H1 (cell line): ENCODE measurements around the gene YEATS4. TPM values are rescaled to one million over a fixed set of nuclear protein-coding genes. Genes with fewer than 3 reads are reported as not detected.

Source experiments
- CTCF ChIA-PET: fragments of 300-600 bp; sonication (Branson Sonifier 250); formaldehyde crosslinking; loops from one replicate; lab custom pipeline; 2021; ENCODE audit not compliant: partially characterized antibody; lab: Charles Lee
- POLR2A ChIA-PET: fragments of 300-600 bp; sonication (Branson Sonifier 250); formaldehyde crosslinking; loops from one replicate; lab custom pipeline; 2021; ENCODE audit warnings: inconsistent platforms; ENCODE audit not compliant: partially characterized antibody; lab: Charles Lee
- DNase-seq, 2 experiments: peaks; one replicate each; pipeline versions ENCODE4 v3.0.0 to v3.0.0-alpha.2; 2010 to 2022; ENCODE audit warnings: low spot score in 2 of 2, low read depth in 1 of 2, mixed read lengths in 1 of 2
- FAIRE-seq: peaks from 2 replicates; lab custom pipeline; 2011; peaks lifted over from hg19 to GRCh38; lab: Jason Lieb, UNC
- H2AFZ ChIP-seq: 2 replicates; pipeline ENCODE4 v1.8.1; 2012; ENCODE audit warnings: low read length, inconsistent platforms
- H2AK5ac ChIP-seq: 2 replicates; pipeline ENCODE4 v1.6.1; 2013; ENCODE audit warnings: low read depth, low read length
- H2BK120ac ChIP-seq: replicated peaks from 2 replicates; pipeline ENCODE3; 2013; ENCODE audit warnings: low read depth, low read length, inconsistent platforms
- H2BK12ac ChIP-seq: 2 replicates; pipeline ENCODE4 v1.6.1; 2013; ENCODE audit warnings: low read depth, low read length
- H2BK15ac ChIP-seq: 2 replicates; pipeline ENCODE4 v1.6.1; 2013; ENCODE audit warnings: low read length
- H2BK20ac ChIP-seq: 2 replicates; pipeline ENCODE4 v1.6.1; 2013; ENCODE audit warnings: low read length
- H2BK5ac ChIP-seq: 2 replicates; pipeline ENCODE4 v1.6.1; 2013; ENCODE audit warnings: low read depth, low read length
- H3K14ac ChIP-seq: 2 replicates; pipeline ENCODE4 v1.6.1; 2013; ENCODE audit warnings: inconsistent platforms; ENCODE audit not compliant: insufficient read length
- H3K18ac ChIP-seq: 2 replicates; pipeline ENCODE4 v1.6.1; 2013; ENCODE audit warnings: low read length; ENCODE audit errors: extremely low read depth
- H3K23ac ChIP-seq: 2 replicates; pipeline ENCODE4 v1.6.1; 2013; ENCODE audit warnings: inconsistent platforms; ENCODE audit not compliant: insufficient read length
- H3K23me2 ChIP-seq: 2 replicates; pipeline ENCODE4 v1.6.1; 2013; ENCODE audit warnings: low read depth, low read length
- H3K27ac ChIP-seq: 2 replicates; pipeline ENCODE4 v1.6.1; 2011; ENCODE audit warnings: low read depth, low read length, inconsistent platforms
- H3K27me3 ChIP-seq, 4 experiments: replicated peaks in 1 of 4; 1 replicate in 1 of 4; 2 replicates in 3 of 4; pipeline versions ENCODE4 v1.6.1 to v1.8.1; 2011 to 2013; ENCODE audit warnings: low read length in 3 of 4, mild to moderate bottlenecking in 3 of 4, inconsistent platforms in 2 of 4, mixed read lengths in 2 of 4, moderate library complexity in 1 of 4; ENCODE audit not compliant: control insufficient read depth in 3 of 4, insufficient read depth in 3 of 4; ENCODE audit errors: extremely low read depth in 1 of 4
- H3K36me3 ChIP-seq, 4 experiments: 2 replicates each; pipeline versions ENCODE4 v1.6.1 to v1.8.1; 2011 to 2013; ENCODE audit warnings: mild to moderate bottlenecking in 4 of 4, low read length in 3 of 4, moderate library complexity in 2 of 4, control low read depth in 1 of 4, inconsistent platforms in 1 of 4; ENCODE audit not compliant: insufficient read depth in 4 of 4, control insufficient read depth in 2 of 4
- H3K4ac ChIP-seq: replicated peaks from 2 replicates; pipeline ENCODE3; 2013; ENCODE audit warnings: low read length, low read depth, mixed read lengths, inconsistent platforms; ENCODE audit not compliant: insufficient read length
- H3K4me1 ChIP-seq, 4 experiments: replicated peaks in 1 of 4; 1 replicate in 1 of 4; 2 replicates in 3 of 4; pipeline versions ENCODE4 v1.6.1 to v1.8.1; 2011 to 2013; ENCODE audit warnings: low read length in 3 of 4, inconsistent platforms in 2 of 4, mixed read lengths in 1 of 4; ENCODE audit not compliant: insufficient read depth in 4 of 4, control insufficient read depth in 3 of 4
- H3K4me2 ChIP-seq, 2 experiments: 2 replicates each; pipeline versions ENCODE4 v1.6.1 to v1.8.1; 2011 to 2013; ENCODE audit warnings: low read depth in 2 of 2, low read length in 2 of 2, control low read depth in 1 of 2, inconsistent platforms in 1 of 2, mild to moderate bottlenecking in 1 of 2; ENCODE audit not compliant: insufficient read depth in 1 of 2
- H3K4me3 ChIP-seq, 4 experiments: fragments of 200-600, 300-600 bp in 1 of 4; sonication (generic), shearing (Covaris generic), sonication (Bioruptor Twin) in 1 of 4; 2 replicates each; pipeline versions ENCODE4 v1.5.1 to v1.8.1; 2011 to 2016; ENCODE audit warnings: low read length in 4 of 4, low read depth in 3 of 4, control low read depth in 2 of 4, inconsistent platforms in 2 of 4, mild to moderate bottlenecking in 2 of 4, mixed read lengths in 1 of 4, moderate library complexity in 1 of 4; ENCODE audit not compliant: insufficient read depth in 2 of 4; ENCODE audit errors: extremely low read depth in 1 of 4
- H3K56ac ChIP-seq: replicated peaks from 2 replicates; pipeline ENCODE3; 2013; ENCODE audit warnings: low read depth, mild to moderate bottlenecking, mixed read lengths, low read length, inconsistent platforms; ENCODE audit not compliant: insufficient read length
- H3K79me1 ChIP-seq: 2 replicates; pipeline ENCODE4 v1.6.1; 2013; ENCODE audit warnings: low read depth, low read length, control low read depth
- H3K79me2 ChIP-seq, 2 experiments: 2 replicates each; pipeline versions ENCODE4 v1.6.1 to v1.8.1; 2012 to 2013; ENCODE audit warnings: low read length in 2 of 2, mild to moderate bottlenecking in 2 of 2, inconsistent platforms in 1 of 2; ENCODE audit not compliant: insufficient read depth in 2 of 2, control insufficient read depth in 1 of 2
- H3K9ac ChIP-seq, 4 experiments: replicated peaks in 1 of 4; 1 replicate in 1 of 4; 2 replicates in 3 of 4; pipeline versions ENCODE4 v1.6.1 to v1.8.1; 2011 to 2013; ENCODE audit warnings: low read depth in 3 of 4, low read length in 3 of 4, control low read depth in 2 of 4, mild to moderate bottlenecking in 2 of 4, moderate library complexity in 2 of 4, inconsistent platforms in 1 of 4; ENCODE audit errors: extremely low read depth in 1 of 4
- H3K9me3 ChIP-seq, 2 experiments: 2 replicates each; pipeline versions ENCODE4 v1.6.1 to v1.8.1; 2012 to 2013; ENCODE audit warnings: mild to moderate bottlenecking in 2 of 2, moderate library complexity in 2 of 2, control low read depth in 1 of 2, inconsistent platforms in 1 of 2, low read depth in 1 of 2, low read length in 1 of 2, mixed read lengths in 1 of 2; ENCODE audit not compliant: insufficient read depth in 2 of 2
- H4K20me1 ChIP-seq, 2 experiments: replicated peaks in 1 of 2; 2 replicates each; pipeline versions ENCODE3 to v1.8.1; 2011 to 2013; ENCODE audit warnings: inconsistent platforms in 2 of 2, low read length in 2 of 2, mild to moderate bottlenecking in 1 of 2; ENCODE audit not compliant: insufficient read depth in 2 of 2, control insufficient read depth in 1 of 2
- H4K5ac ChIP-seq: 2 replicates; pipeline ENCODE4 v1.6.1; 2013; ENCODE audit warnings: low read length, low read depth, mixed read lengths, inconsistent platforms; ENCODE audit not compliant: insufficient read length
- H4K8ac ChIP-seq: 2 replicates; pipeline ENCODE4 v1.8.0; 2013; ENCODE audit warnings: mild to moderate bottlenecking, moderate library complexity, low read length, inconsistent platforms; ENCODE audit not compliant: insufficient read depth; ENCODE audit errors: extremely low read depth
- H4K91ac ChIP-seq: replicated peaks from 2 replicates; pipeline ENCODE3; 2013; ENCODE audit warnings: low read length, mixed read lengths, inconsistent platforms; ENCODE audit not compliant: insufficient read length
- CBX8 ChIP-seq: fragments of 300-800, 300-1000 bp; sonication (generic); IDR thresholded peaks from 2 replicates; pipeline ENCODE4 v1.7.1; 2016; ENCODE audit warnings: low read depth, low read length, borderline replicate concordance
- EP300 ChIP-seq, 2 experiments: IDR thresholded peaks; 1 replicate in 1 of 2; 2 replicates in 1 of 2; pipeline ENCODE4 v1.6.1; 2011 to 2012; ENCODE audit warnings: low read depth in 2 of 2, low read length in 2 of 2, mild to moderate bottlenecking in 2 of 2, borderline replicate concordance in 1 of 2, inconsistent platforms in 1 of 2, moderate library complexity in 1 of 2
- TAF7 ChIP-seq: optimal IDR thresholded peaks from 2 replicates; pipeline ENCODE3; 2011; ENCODE audit warnings: low read depth, mild to moderate bottlenecking, inconsistent platforms, low read length, moderate library complexity, borderline replicate concordance
- WGBS, 2 experiments: shearing (Covaris generic) in 1 of 2; methylation state at CpG; one replicate each; pipeline versions ENCODE4 v1.1.6 to v1.1.7; 2013 to 2015; ENCODE audit warnings: low lambda C conversion rate in 2 of 2, mixed read lengths in 2 of 2, inconsistent platforms in 1 of 2, low coverage in 1 of 2, missing lambda C conversion rate in 1 of 2; ENCODE audit not compliant: insufficient replicate concordance in 2 of 2, insufficient coverage in 1 of 2, insufficient read length in 1 of 2; ENCODE audit errors: extremely low coverage in 1 of 2, missing lambda C conversion rate in 1 of 2; 5-methylcytosine and 5-hydroxymethylcytosine counted together
- polyA plus RNA-seq, 7 experiments: library from polyadenylated mRNA; depleted of rRNA in 3 of 7; stranded (reverse) in 5 of 7; unstranded in 2 of 7; fragments of >200 nt in 5 of 7; fragments of 200-250 nt in 2 of 7; gene quantifications; 1 replicate in 5 of 7; 2 replicates in 1 of 7; 4 replicates in 1 of 7; pipeline versions ENCODE4 v1.2.1 to v1.2.3, GENCODE V29; 2011 to 2013; ENCODE audit warnings: missing spikeins in 2 of 7, mixed read lengths in 2 of 7
- total RNA-seq: library from RNA; stranded (reverse); fragmentation: NEBNext Ultra II Directional; extraction: Animal tissue kit (Norgen Biotek cat#: 25700); gene quantifications from 2 replicates; pipeline ENCODE4 v1.2.1, GENCODE V29; 2021

YEATS4 gene
- total and polyA plus RNA-seq, 2 of the 8 experiments (the other 6 are each of a cell fraction or from before 2014, with no cell fraction given), result 25.7 to 32.5 TPM

- CTCF ChIA-PET, result interaction anchor here (0.6 to 2.3 kb wide), 6 partner anchors 9 to 467 kb away, joined by 3 to 7 read pairs (median 4); partner anchors contain the start of gene LYZ
- no peak overlapping the region for H2BK12ac ChIP-seq
- no peak overlapping the region for H3K56ac ChIP-seq
- no peak overlapping the region for H3K27ac ChIP-seq
- H4K20me1 ChIP-seq, result no peaks in the 10 kb centered on the region
- no peak overlapping the region for H2BK5ac ChIP-seq
- H3K79me2 ChIP-seq, result no peaks in the 10 kb centered on the region
- H2BK20ac ChIP-seq, result no peak overlapping the region
- no peaks in the 10 kb centered on the region for H3K79me1 ChIP-seq
- H2BK15ac ChIP-seq, result no peak overlapping the region
- no peaks in the 10 kb centered on the region for H3K36me3 ChIP-seq
- H3K18ac ChIP-seq, result no peak overlapping the region
- POLR2A ChIA-PET, result no interaction called here
- H3K4ac ChIP-seq, result no peak overlapping the region
- no peak overlapping the region for H2BK120ac ChIP-seq
- FAIRE-seq (no peak), DNase-seq (no peak)
- H4K5ac ChIP-seq, result no peak overlapping the region
- H2AK5ac ChIP-seq, result no peak overlapping the region
- no peak overlapping the region for H3K4me3 ChIP-seq
- H3K9me3 ChIP-seq, result no peaks in the 10 kb centered on the region
- no peak overlapping the region for H3K23ac ChIP-seq
- no peak overlapping the region for H3K14ac ChIP-seq
- H3K23me2 ChIP-seq, result no peaks in the 10 kb centered on the region
- no peak overlapping the region for H3K4me2 ChIP-seq
- peak overlapping the region; percentile 30 for H4K91ac ChIP-seq
- H3K4me1 ChIP-seq, result peaks cover 0 to 27% (median 8%) of the 10 kb centered on the region in 4 experiments; a peak in 3 of 7 replicates
- H3K27me3 ChIP-seq, result no peaks in the 10 kb centered on the region
- H4K8ac ChIP-seq, result no peak overlapping the region
- TF ChIP-seq EP300 (IDR thresholded peaks at IDR 0.05; ENCODE audit: borderline replicate concordance in 1 of 2, low read depth in 2 of 2, low read length in 2 of 2), result no peak
- no peak for TF ChIP-seq CBX8
- TF ChIP-seq TAF7, result no peak
- no peak overlapping the region for H3K9ac ChIP-seq
- H2AFZ ChIP-seq, result no peak overlapping the region
- 89% methylated on average over 6 of the region's 6 CpGs; no CpG with 5 or more reads in 1 of the 2 experiments for WGBS, 2 experiments
Observed at GRCh38 chr12:69332815-69333358, 26.7 kb upstream of the YEATS4 start.
